Measurements from ENCODE around the gene MYO1F.
"Not testable (repeated sequence)": the region's sequence is repeated elsewhere in the genome, so short reads cannot be mapped to it uniquely, and the experiment has no call there.

Gene MYO1F

GRCh38 chr19:8577247-8577646, at the start of gene MYO1F:
Gene MYO1F (minus strand): TSS chr19:8577442. CDS start chr19:8577309, 133 bp downstream.
- Mint-ChIP-seq H3K4me1 (ENCODE audit: low read depth) (peaks cover 34% of the 10 kb centered on the region), H3K36me3 (ENCODE audit: low read depth) (peaks cover 45% of the 10 kb centered on the region), H3K27ac (peak within 1 kb of the TSS; percentile 86), H3K27me3 (ENCODE audit: low read depth) (peaks cover 3% of the 10 kb centered on the region), H3K4me3 (peak within 1 kb of the TSS; percentile 92), H3K9me3 (peaks cover 4% of the 10 kb centered on the region)

- no peaks in the 10 kb centered on the region for H3K4me1 Mint-ChIP-seq (ENCODE audit: low read depth)
- no peaks in the 10 kb centered on the region for H3K36me3 Mint-ChIP-seq (ENCODE audit: low read depth)
- H3K9me3 Mint-ChIP-seq: no peaks in the 10 kb centered on the region
- H3K4me3 Mint-ChIP-seq: no peak overlapping the region
- H3K27me3 Mint-ChIP-seq (ENCODE audit: low read depth): no peaks in the 10 kb centered on the region
- no peak overlapping the region for H3K27ac Mint-ChIP-seq
Measured at GRCh38 chr19:8626842-8627241, 49.6 kb upstream of the MYO1F start.

- not testable (repeated sequence) for H3K4me3 Mint-ChIP-seq; H3K36me3 Mint-ChIP-seq (ENCODE audit: low read depth); H3K4me1 Mint-ChIP-seq (ENCODE audit: low read depth); H3K27me3 Mint-ChIP-seq (ENCODE audit: low read depth); H3K9me3 Mint-ChIP-seq; H3K27ac Mint-ChIP-seq
Measured at GRCh38 chr19:8622886-8623285, 45.6 kb upstream of the MYO1F start.

GRCh38 chr19:8618751-8619150, 41.5 kb upstream of the MYO1F start:
- peaks cover 4% of the 10 kb centered on the region for H3K4me1 Mint-ChIP-seq (ENCODE audit: low read depth)
- H3K36me3 Mint-ChIP-seq (ENCODE audit: low read depth): no peaks in the 10 kb centered on the region
- H3K27ac Mint-ChIP-seq: no peak overlapping the region
- peaks cover 4% of the 10 kb centered on the region for H3K27me3 Mint-ChIP-seq (ENCODE audit: low read depth)
- H3K9me3 Mint-ChIP-seq: no peaks in the 10 kb centered on the region
- H3K4me3 Mint-ChIP-seq: no peak overlapping the region

GRCh38 chr19:8617984-8618383, 40.7 kb upstream of the MYO1F start:
- H3K27ac Mint-ChIP-seq: no peak overlapping the region
- H3K27me3 Mint-ChIP-seq (ENCODE audit: low read depth): peaks cover 4% of the 10 kb centered on the region
- H3K36me3 Mint-ChIP-seq (ENCODE audit: low read depth): no peaks in the 10 kb centered on the region
- peaks cover 4% of the 10 kb centered on the region for H3K4me1 Mint-ChIP-seq (ENCODE audit: low read depth)
- H3K4me3 Mint-ChIP-seq: no peak overlapping the region
- H3K9me3 Mint-ChIP-seq: no peaks in the 10 kb centered on the region

- not testable (repeated sequence) for H3K4me3 Mint-ChIP-seq; H3K27ac Mint-ChIP-seq; H3K27me3 Mint-ChIP-seq (ENCODE audit: low read depth); H3K36me3 Mint-ChIP-seq (ENCODE audit: low read depth); H3K4me1 Mint-ChIP-seq (ENCODE audit: low read depth); H3K9me3 Mint-ChIP-seq
Measured at GRCh38 chr19:8617325-8617724, 40.1 kb upstream of the MYO1F start.

GRCh38 chr19:8616861-8617260, 39.6 kb upstream of the MYO1F start:
- Mint-ChIP-seq H3K9me3 (no peaks in the 10 kb centered on the region), H3K4me1 (ENCODE audit: low read depth) (peaks cover 4% of the 10 kb centered on the region), H3K36me3 (ENCODE audit: low read depth) (no peaks in the 10 kb centered on the region), H3K27me3 (ENCODE audit: low read depth) (peaks cover 4% of the 10 kb centered on the region), H3K27ac (no peak overlapping the region), H3K4me3 (no peak overlapping the region)

GRCh38 chr19:8615813-8616596, 38.8 kb upstream of the MYO1F start:
- no peak overlapping the region for H3K4me3 Mint-ChIP-seq
- no peak overlapping the region for H3K27ac Mint-ChIP-seq
- H3K27me3 Mint-ChIP-seq (ENCODE audit: low read depth): peaks cover 4% of the 10 kb centered on the region
- no peaks in the 10 kb centered on the region for H3K36me3 Mint-ChIP-seq (ENCODE audit: low read depth)
- no peaks in the 10 kb centered on the region for H3K9me3 Mint-ChIP-seq
- peaks cover 4% of the 10 kb centered on the region for H3K4me1 Mint-ChIP-seq (ENCODE audit: low read depth)

GRCh38 chr19:8615024-8615423, 37.8 kb upstream of the MYO1F start:
- Mint-ChIP-seq H3K27ac (no peak overlapping the region), H3K9me3 (no peaks in the 10 kb centered on the region), H3K27me3 (ENCODE audit: low read depth) (peaks cover 7% of the 10 kb centered on the region), H3K4me1 (ENCODE audit: low read depth) (peaks cover 7% of the 10 kb centered on the region), H3K4me3 (no peak overlapping the region), H3K36me3 (ENCODE audit: low read depth) (peaks cover under 1% of the 10 kb centered on the region)

- H3K9me3 Mint-ChIP-seq: no peaks in the 10 kb centered on the region
- peaks cover 12% of the 10 kb centered on the region for H3K27me3 Mint-ChIP-seq (ENCODE audit: low read depth)
- peaks cover 4% of the 10 kb centered on the region for H3K36me3 Mint-ChIP-seq (ENCODE audit: low read depth)
- no peak overlapping the region for H3K27ac Mint-ChIP-seq
- H3K4me3 Mint-ChIP-seq: no peak overlapping the region
- peaks cover 12% of the 10 kb centered on the region for H3K4me1 Mint-ChIP-seq (ENCODE audit: low read depth)
Measured at GRCh38 chr19:8614455-8614854, 37.2 kb upstream of the MYO1F start.

GRCh38 chr19:8612807-8613171, 35.5 kb upstream of the MYO1F start:
- H3K27me3 Mint-ChIP-seq (ENCODE audit: low read depth): peaks cover 17% of the 10 kb centered on the region
- H3K4me3 Mint-ChIP-seq: no peak overlapping the region
- H3K36me3 Mint-ChIP-seq (ENCODE audit: low read depth): peaks cover 6% of the 10 kb centered on the region
- H3K27ac Mint-ChIP-seq: no peak overlapping the region
- H3K9me3 Mint-ChIP-seq: no peaks in the 10 kb centered on the region
- peaks cover 14% of the 10 kb centered on the region for H3K4me1 Mint-ChIP-seq (ENCODE audit: low read depth)

GRCh38 chr19:8611877-8612806, 34.9 kb upstream of the MYO1F start:
- H3K27ac Mint-ChIP-seq: no peak overlapping the region
- H3K36me3 Mint-ChIP-seq (ENCODE audit: low read depth): peaks cover 6% of the 10 kb centered on the region
- peaks cover 17% of the 10 kb centered on the region for H3K27me3 Mint-ChIP-seq (ENCODE audit: low read depth)
- no peaks in the 10 kb centered on the region for H3K9me3 Mint-ChIP-seq
- peak overlapping the region; percentile 57 for H3K4me3 Mint-ChIP-seq
- H3K4me1 Mint-ChIP-seq (ENCODE audit: low read depth): peaks cover 14% of the 10 kb centered on the region

- Mint-ChIP-seq H3K4me1 (ENCODE audit: low read depth) (peaks cover 14% of the 10 kb centered on the region), H3K27ac (no peak overlapping the region), H3K36me3 (ENCODE audit: low read depth) (peaks cover 9% of the 10 kb centered on the region), H3K27me3 (ENCODE audit: low read depth) (peaks cover 17% of the 10 kb centered on the region), H3K9me3 (no peaks in the 10 kb centered on the region), H3K4me3 (peak overlapping the region; percentile 54)
Measured at GRCh38 chr19:8611391-8611876, 34.2 kb upstream of the MYO1F start.

- Mint-ChIP-seq H3K36me3 (ENCODE audit: low read depth) (peaks cover 9% of the 10 kb centered on the region), H3K4me1 (ENCODE audit: low read depth) (peaks cover 14% of the 10 kb centered on the region), H3K27me3 (ENCODE audit: low read depth) (peaks cover 16% of the 10 kb centered on the region), H3K4me3 (no peak overlapping the region), H3K27ac (no peak overlapping the region), H3K9me3 (no peaks in the 10 kb centered on the region)
Measured at GRCh38 chr19:8610936-8611300, 33.7 kb upstream of the MYO1F start.
